GM18907 (cell line): ENCODE results near the gene TOMM34.

Experiments used
- ATAC-seq: cut with Tn5 transposase; IDR thresholded peaks from one replicate; pipeline ENCODE4 v1.9.1; 2021; ENCODE audit warnings: mild to moderate bottlenecking, moderate library complexity; ENCODE audit not compliant: unreplicated experiment

TOMM34 gene

GRCh38 chr20:44963325-44964215, 3.4 kb upstream of the TOMM34 start:
- ATAC-seq: no peak

- no peak for ATAC-seq
Observed at GRCh38 chr20:44962483-44962882, 2.3 kb upstream of the TOMM34 start.

GRCh38 chr20:44961870-44962267, 1.7 kb upstream of the TOMM34 start:
- no peak for ATAC-seq

- ATAC-seq: no peak
Observed at GRCh38 chr20:44961011-44961869, 1.0 kb upstream of the TOMM34 start.

- peak; percentile 24 for ATAC-seq
Observed at GRCh38 chr20:44959638-44960102, 527 bp downstream of the TOMM34 start.

- ATAC-seq: no peak
Observed at GRCh38 chr20:44959082-44959637, 1.0 kb downstream of the TOMM34 start.

- no peak for ATAC-seq
Observed at GRCh38 chr20:44958276-44958675, 1.9 kb downstream of the TOMM34 start.

- ATAC-seq: no peak
Observed at GRCh38 chr20:44956410-44956809, 3.8 kb downstream of the TOMM34 start.

GRCh38 chr20:44955270-44955669, 4.9 kb downstream of the TOMM34 start:
- ATAC-seq: no peak

GRCh38 chr20:44954211-44954610, 6.0 kb downstream of the TOMM34 start:
- no peak for ATAC-seq

- no peak for ATAC-seq
Observed at GRCh38 chr20:44952731-44953130, 7.5 kb downstream of the TOMM34 start.

GRCh38 chr20:44950368-44950767, 9.8 kb downstream of the TOMM34 start:
- no peak for ATAC-seq

- ATAC-seq: no peak
Observed at GRCh38 chr20:44948513-44948912, 11.7 kb downstream of the TOMM34 start.

GRCh38 chr20:44948107-44948506, 12.1 kb downstream of the TOMM34 start:
- ATAC-seq: no peak

GRCh38 chr20:44946271-44946852, 13.8 kb downstream of the TOMM34 start:
- no peak for ATAC-seq

GRCh38 chr20:44945261-44945660, 14.9 kb downstream of the TOMM34 start:
- no peak for ATAC-seq

GRCh38 chr20:44943828-44944227, 16.4 kb downstream of the TOMM34 start:
- no peak for ATAC-seq

GRCh38 chr20:44942264-44942973, 17.8 kb downstream of the TOMM34 start:
- ATAC-seq: no peak

GRCh38 chr20:44941120-44941691, 19.0 kb downstream of the TOMM34 start:
- no peak for ATAC-seq

GRCh38 chr20:44938637-44939036, 21.6 kb downstream of the TOMM34 start:
- ATAC-seq: no peak
